Vagina (tissue), 2 donors: ENCODE measurements around the gene TXNDC9.

Experiments
- CTCF ChIP-seq, 3 experiments: fragments of 450-650 bp in 2 of 3; fragments of 200-600 bp in 1 of 3; sonication (generic) in 1 of 3; IDR thresholded peaks; one replicate each; pipeline ENCODE4 v1.5.1; 2017 to 2019; ENCODE audit warnings: antibody characterized with exemption in 3 of 3, mild to moderate bottlenecking in 2 of 3, moderate library complexity in 2 of 3
- POLR2A ChIP-seq, 2 donors: fragments of 450-650 bp; IDR thresholded peaks; one replicate each; pipeline ENCODE4 v1.6.1; 2017; ENCODE audit warnings: antibody characterized with exemption in 2 of 2, mild to moderate bottlenecking in 2 of 2, moderate library complexity in 2 of 2

DNA sequence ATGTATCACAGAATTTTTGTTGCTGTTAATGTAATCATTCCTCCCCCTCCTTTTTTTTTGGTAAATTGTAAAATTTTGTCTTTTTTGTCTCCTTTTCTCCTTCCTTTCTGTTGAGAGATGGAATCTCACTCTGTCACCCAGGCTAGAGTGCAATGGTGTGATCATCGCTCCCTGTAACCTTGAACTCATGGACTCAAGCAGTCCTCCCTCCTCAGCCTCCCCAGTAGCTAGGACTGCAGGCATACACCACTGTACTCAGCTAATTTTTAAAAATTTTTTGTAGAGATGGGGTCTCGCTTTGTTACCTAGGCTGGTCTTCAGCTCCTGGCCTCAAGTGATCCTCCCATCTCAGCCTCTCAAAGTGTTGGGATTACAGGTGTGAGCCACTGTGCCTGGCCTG is 6.4 kb upstream of the TXNDC9 start:
- TF ChIP-seq CTCF (IDR thresholded peaks at IDR 0.05) (no peak), POLR2A (IDR thresholded peaks at IDR 0.05) (no peak)
